ENCODE data around the gene MR1. TPM values are rescaled to one million over a fixed set of nuclear protein-coding genes. Genes with fewer than 3 reads are reported as not detected.

Gene MR1
- total RNA-seq, 1 experiment from 2014 or later = 6.6 TPM

DNA sequence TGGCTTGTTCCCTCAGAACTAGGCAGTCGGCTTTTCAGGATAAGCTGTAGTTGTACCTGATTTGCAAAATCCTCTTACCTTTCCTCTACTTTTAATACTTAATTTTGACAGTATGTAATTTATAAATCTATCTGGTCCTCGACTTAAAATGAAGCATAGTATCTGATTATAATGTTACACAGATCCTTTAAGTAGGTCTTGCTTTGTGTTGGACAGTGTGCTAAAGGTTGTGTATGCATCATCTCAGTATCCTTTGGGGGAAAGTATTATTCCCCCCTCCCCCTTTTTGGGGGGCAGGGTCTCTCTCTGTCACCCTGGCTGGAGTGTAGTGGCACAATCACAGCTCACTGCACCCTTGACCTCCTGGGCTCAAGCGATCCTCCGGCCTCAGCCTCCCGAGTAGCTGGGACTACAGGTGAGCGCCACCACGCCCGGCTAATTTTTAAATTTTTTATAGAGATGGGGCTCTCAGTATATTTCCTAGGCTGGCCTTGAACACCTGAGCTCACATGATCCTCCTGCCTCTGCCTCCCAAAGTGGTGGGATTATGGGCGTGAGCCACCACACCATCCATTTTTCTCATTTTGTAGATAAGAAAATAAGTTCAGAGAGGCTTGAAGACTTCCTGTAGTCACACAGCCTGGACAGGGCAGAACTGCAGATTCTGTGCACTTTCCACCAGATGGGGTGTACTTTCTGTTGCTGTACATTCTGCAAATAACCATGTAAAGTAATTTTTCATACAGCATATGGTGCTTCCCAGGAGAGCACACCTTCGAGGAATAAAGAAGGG is 10.3 kb upstream of the MR1 start:
- intact Hi-C loops (cut with micrococcal nuclease) = loop anchor here (5.0 kb wide), 2 partner anchors 119 to 521 kb away; partner anchors contain the start of gene ACBD6
- Histone ChIP-seq H3K36me3 (ENCODE audit: control insufficient read depth in 1 of 2, insufficient read depth in 2 of 2, low read length in 2 of 2) (no peaks in the 10 kb centered on the region), H3K79me2 (ENCODE audit: insufficient read depth, low read length) (peaks cover 41% of the 10 kb centered on the region), H3K27ac (ENCODE audit: low read depth, low read length) (no peak overlapping the region), H3K4me2 (ENCODE audit: low read length) (peak overlapping the region; percentile 75), H3K9me3 (ENCODE audit: control insufficient read depth in 1 of 2, insufficient read depth in 1 of 2, low read depth in 1 of 2, low read length in 2 of 2) (no peaks in the 10 kb centered on the region), H3K4me3 (replicated peaks in 1 of 2; ENCODE audit: low read depth in 1 of 2, low read length in 2 of 2) (peak overlapping the region; percentile 30 to 82), H2AFZ (ENCODE audit: low read depth, low read length, poor library complexity, severe bottlenecking) (peak overlapping the region; percentile 89), H3K27me3 (ENCODE audit: insufficient read depth, low read length) (no peaks in the 10 kb centered on the region; the same call in 1 of the 2 replicates), H3K4me1 (ENCODE audit: control insufficient read depth in 1 of 2, insufficient read depth in 2 of 2, low read length in 2 of 2) (peaks cover 6 to 12% of the 10 kb centered on the region in 2 experiments), H4K20me1 (ENCODE audit: insufficient read depth) (no peaks in the 10 kb centered on the region), H3K9ac (ENCODE audit: low read length) (peak overlapping the region; percentile 7; the same call in 1 of the 2 replicates), H3K9me2 (ENCODE audit: insufficient read depth) (no peaks in the 10 kb centered on the region)
- ChIA-PET RAD21 (ENCODE audit: low non-redundant PET in 1 of 2, low total read pairs in 2 of 2, uncharacterized antibody in 2 of 2, unreplicated experiment in 2 of 2) (interaction anchor here in 1 of 2 experiments (0.7 kb wide), 1 partner anchor 57 kb away, joined by 3 read pairs; no protein-coding TSS in a partner anchor), POLR2A (interaction anchor here (0.7 to 3.0 kb wide), 2 partner anchors 10 to 1565 kb away, joined by 4 to 13 read pairs; partner anchors contain the start of gene MR1), CTCF (no interaction called here)
- TSS peak; percentile 77 for BruUV-seq (replicated peaks)
- DNase-seq (ENCODE audit: low read depth, low spot score) (no peak), ATAC-seq (no peak)
- TF ChIP-seq CTCF (IDR thresholded peaks at IDR 0.05 in 2 of 3, conservative IDR thresholded peaks at IDR 0.05 in 1 of 3; ENCODE audit: borderline replicate concordance in 1 of 3, insufficient read depth in 1 of 3, low read depth in 2 of 3, low read length in 2 of 3) (no peak), EZH2 (IDR thresholded peaks at IDR 0.05) (no peak), JUND (IDR thresholded peaks at IDR 0.05) (0 out of 2 replicates have a peak, but pooled peaks have one; percentile 2), YY1 (IDR thresholded peaks at IDR 0.05; ENCODE audit: extremely low read depth, insufficient replicate concordance, low read depth, low read length) (no peak), EGR1 (IDR thresholded peaks at IDR 0.05; ENCODE audit: low read depth) (no peak)

Data from HCT116 (cell line).